IPS-NIHi7 (cell line): ENCODE results near the gene PHF13.
"Not testable (repeated sequence)": the region's sequence is repeated elsewhere in the genome, so short reads cannot be mapped to it uniquely, and the experiment has no call there.

ENCODE experiments used
- DNase-seq: peaks from one replicate; pipeline ENCODE4 v3.0.0; 2012; ENCODE audit warnings: mixed read lengths; ENCODE audit errors: extremely low spot score

Gene PHF13

DNA sequence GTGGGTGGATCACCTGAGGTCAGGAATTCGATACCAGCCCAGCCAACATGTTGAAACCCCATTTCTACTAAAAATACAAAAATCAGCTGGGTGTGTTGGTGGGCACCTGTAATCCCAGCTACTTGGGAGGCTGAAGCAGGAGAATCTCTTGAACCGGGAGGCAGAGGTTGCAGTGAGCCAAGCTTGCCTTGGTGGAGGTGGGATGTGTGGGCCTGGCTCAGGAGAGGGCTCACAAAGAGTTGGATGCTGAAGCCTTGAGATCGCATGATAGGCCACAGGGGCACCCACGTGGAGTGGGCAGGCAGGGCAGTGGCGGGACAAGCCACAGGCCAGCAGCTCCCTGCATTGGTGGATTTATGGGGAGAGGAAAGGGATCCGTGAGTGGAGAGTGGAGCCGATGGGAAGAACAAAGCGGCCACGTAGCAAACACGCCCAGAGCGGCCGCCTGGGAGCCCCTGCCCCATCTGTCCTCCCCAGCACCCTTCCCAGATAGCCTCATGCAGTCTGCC lies 15.5 kb downstream of the PHF13 start:
- DNase-seq = no peak

DNA sequence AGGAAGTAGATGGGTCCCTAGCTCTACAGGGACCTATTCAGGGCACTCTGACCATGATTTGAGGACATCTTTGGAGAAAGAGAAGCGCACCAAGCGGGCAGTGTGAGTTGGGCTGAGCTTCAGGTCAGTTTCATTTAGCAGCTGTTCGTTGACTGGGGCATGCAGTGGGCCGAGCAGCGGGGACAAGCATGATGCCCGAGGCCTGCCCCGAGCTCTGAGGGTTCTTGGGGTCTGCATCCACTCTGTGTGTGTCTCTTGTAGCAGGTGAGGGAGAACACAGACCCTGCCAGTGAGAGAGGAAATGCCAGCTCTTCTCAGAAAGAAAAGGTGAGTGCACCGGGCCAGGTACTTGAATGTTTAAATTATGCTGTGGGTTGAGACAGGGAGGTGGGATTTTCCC lies 16.5 kb downstream of the PHF13 start:
- no peak for DNase-seq

DNA sequence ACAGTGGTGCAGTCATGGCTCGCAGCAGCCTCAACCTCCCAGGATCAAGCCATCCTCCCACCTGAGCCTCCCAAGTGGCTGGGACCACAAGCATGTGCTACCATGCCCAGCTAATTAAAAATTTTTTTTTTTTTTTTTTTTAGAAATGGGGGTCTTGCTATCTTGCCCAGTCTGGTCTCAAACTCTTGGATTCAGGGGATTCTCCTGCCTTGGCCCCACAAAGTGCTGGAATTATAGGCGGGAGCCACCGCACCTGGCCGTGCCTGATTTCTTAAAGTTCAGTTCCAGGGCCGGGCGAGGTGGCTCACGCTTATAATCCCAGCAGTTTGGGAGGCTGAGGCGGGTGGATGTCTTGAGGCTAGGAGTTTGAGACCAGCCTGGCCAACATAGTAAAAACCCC lies 17.5 kb downstream of the PHF13 start:
- DNase-seq = no peak

DNA sequence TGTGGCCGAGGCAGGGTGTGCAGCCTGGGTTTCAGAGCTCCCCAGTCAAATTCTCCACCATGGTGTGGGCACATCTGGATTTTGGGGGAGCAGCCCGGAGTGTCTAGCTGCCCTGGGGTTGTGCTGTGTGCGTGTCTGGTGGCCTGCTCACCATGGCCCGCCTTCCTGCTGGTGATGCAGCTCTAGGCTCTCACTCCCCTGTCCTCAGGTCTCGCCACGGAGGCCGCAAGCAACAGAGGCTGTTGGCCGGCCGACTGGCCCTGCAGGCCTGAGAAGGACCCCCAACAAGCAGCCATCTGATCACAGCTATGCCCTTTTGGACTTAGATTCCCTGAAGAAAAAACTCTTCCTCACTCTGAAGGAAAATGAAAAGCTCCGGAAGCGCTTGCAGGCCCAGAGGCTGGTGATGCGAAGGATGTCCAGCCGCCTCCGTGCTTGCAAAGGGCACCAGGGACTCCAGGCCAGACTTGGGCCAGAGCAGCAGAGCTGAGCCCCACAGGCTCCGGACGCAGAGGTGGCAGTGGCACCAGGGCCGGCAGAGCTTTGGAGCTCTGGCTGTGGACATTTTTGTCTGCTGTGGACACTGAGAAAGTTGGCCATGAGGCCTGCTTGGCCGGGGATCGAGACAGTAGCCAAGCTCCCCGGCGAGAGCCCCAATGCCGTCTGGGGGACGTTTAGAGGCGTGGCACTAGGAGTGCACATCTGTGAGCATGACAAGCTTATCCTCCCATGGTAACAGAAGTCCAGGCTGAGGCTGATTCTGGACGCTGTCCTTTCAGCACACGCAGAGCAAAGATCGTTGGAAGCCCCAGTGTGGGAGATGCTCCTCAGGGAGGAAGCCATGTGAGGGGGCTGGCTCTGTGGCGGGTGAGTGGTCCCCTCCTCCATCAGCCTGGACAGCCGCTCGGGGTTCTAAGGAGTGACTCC lies 19.3 kb downstream of the PHF13 start:
- DNase-seq = no peak

DNA sequence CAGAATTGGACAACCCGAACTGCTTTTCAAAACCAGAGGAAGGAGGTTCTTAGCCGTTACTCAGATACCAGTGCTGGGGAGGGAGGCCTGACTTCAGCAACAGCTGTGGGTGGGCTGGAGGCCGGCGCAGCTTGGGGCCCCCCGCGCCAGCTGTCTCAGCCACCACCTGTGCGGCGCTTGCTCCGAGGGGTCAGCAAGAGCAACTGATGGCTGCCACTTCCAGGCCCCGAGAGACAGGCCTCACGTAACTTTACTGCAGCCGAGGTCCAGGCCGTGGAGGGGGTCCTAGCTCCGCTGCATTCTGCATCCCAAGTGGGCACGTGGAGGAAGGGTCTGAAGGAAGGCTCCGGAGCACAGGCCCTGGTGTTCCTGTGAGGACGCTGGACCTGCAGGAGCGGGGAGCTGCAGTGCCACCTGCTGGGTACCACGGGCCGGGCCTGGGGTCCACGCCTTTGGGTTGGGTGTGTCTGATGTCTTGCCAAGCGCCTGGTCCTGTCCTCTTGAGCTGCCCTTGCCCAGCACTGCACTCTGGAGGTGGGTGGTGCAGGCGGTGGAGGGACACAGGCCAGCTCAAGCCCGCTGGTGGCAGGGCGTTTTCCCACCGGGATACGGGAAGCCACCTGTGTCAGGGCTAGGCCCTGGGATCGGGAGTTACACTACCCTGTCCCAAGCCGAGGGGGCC lies 21.0 kb downstream of the PHF13 start:
- DNase-seq = peak; percentile 77

DNA sequence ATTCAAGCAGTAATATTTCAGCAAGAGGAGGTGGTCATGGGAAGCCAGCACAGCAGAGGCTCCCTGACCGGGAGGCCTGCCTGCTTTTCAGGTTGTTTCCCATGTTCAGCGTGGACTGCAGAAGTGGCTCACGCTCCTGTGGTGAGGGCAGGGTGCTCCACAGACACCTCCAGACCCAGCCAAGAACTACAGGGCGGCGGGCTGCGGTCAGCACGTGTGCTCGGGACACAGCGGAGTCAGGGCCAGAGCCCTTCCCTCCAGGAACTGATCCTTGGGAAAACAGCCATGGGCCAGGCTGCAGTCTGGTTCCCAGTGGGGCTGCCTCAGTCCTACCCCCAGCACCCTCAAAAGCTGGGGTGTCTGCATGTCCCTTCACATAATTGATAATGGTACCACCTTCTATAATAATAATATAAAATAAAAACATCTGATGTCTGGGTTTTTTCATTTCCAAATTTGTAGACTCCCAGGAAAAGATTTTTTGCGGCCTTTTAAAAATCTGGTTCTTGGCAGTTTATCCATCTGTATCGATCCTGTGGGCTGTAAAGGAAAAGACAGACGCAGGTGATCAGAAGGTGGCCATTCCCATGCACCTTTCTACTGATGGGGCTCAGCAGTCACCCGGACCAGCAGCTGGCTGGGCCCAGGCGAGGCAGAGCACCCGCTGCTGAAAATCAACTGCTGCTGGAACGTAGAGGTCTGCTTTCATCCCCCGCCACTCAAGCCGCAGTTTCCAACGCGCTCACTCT lies 21.8 kb downstream of the PHF13 start:
- DNase-seq = no peak

DNA sequence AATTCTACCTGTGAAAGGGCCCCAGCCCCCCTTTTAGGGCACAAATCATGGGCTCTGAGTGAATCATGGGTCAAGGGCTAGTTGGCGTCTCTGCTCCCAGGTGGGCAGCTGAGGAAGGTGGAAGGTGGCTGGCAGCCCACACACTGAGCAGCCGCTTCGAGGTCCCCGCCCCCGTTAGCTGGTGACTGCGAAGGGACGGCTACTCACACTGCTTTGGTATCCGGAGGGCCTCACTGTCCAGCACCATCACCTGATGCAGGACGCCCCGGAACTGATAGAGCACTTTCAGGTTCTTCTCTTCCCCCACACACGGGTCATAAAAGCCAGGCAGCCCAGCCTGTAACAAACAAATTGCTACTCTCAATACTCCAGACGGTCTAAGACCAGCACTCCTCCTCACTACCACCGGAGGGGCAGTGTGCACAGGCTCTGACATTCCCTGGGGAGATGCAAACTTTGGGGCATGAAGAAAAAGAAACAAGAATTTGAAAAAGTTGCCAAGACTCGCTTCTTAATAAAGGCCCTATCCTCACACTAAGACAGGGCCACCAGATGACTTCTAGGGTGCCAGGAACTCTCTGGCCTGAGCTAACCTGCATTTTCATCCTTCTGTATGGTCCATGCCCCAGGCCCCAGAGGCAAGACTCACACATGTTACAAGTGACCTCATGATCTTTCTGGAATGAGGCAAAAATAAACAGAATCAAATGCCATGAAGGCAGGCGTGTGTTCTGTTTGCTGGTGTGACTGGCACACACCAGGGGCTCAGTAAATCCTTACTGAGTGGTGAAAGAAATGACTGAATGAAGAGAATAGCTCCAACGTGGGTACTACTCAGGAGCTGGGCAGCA lies 22.6 kb downstream of the PHF13 start:
- DNase-seq = no peak

DNA sequence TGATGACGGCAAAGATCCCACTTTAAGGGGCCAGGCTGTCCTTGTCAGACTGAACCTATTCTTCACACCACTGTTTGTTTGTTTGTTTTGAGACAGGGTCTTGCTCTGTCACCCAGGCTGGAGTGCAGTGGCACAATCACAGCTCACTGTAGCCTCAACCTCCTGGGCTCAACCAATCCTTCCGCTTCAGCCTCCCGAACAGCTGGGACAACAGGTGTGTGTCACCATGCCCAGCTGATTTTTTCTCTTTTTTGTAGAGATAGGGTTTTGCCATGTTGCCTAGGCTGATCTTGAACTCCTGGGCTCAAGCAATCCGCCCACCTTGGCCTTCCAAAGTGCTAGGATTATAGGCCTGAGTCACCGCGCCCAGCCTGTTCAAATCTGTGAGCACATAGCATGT lies 23.2 kb downstream of the PHF13 start:
- DNase-seq = not testable (repeated sequence)

DNA sequence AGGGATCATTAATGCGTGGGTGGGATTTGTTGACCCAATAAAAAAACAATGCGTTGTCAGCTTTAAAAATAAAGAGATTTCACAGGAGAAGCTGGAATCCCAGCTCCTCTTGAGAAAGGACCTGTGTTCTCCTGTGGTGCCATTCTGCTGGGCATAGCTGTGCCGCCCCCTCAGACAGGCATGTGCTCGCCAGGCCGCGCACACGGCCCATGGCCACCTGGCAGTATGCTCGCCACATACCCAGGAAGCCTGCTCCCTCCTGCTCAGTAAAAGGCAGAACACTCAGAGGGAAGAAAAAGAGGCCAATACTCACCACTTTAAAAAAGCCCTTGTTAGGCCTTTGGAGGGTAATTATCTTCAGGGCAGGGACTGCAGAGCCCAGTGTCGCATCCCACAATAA lies 24.2 kb downstream of the PHF13 start:
- DNase-seq = no peak

DNA sequence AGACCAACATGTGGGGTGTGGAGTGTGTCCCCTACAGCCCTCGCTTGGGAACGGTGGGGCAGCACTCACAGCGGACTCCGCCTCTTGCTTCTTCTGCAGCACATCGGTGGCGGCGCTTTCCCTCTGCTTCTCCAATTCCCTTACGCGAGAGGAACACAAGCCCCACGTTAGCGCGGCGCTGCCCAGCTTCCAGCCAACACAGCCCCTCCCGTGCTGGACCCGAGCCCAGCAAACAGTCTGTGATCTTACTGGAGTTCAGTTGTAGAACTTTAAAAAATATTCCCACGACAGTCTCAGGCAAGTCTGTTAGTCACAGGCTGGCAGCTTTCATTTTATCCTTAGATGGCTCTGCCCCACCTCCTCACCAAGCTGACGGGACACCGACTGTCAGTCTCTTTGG lies 24.7 kb downstream of the PHF13 start:
- no peak for DNase-seq

DNA sequence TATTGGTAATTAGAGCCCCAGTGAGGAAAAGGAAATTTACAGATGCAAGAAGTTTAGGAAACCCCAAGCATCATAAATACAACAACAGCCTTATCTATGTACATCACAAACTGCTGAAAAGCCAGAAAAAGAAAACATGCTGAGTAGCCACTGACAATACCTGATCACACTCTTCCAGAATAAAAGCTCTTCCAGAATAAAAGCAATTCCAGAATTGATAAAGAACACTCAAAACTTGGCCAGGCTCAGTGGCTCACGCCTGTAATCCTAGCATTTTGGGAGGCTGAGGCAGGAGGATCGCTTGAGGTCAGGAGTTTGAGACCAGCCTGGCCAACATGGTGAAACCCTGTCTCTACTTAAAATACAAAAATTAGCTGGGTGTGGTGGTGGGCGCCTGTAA lies 27.3 kb downstream of the PHF13 start:
- not testable (repeated sequence) for DNase-seq

DNA sequence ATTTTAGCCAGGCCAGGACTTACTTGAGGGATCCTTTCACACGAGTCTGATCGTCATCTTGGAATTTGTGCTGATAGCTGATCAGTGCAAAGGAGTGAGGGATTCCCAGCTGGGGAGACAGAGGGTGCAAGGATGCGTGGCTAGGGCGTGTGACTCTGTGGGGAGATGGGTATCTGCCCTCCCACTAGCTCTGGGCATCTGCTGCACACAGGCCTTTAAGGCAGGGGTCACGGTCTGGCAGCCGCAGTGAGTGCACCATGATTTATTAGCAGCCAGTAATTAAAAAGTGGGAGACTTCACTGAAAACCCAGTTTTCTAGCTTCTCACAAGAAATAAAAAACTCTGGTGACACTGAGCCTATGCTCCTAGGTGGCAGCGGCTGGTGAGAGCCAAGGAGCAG lies 31.5 kb downstream of the PHF13 start:
- no peak for DNase-seq

DNA sequence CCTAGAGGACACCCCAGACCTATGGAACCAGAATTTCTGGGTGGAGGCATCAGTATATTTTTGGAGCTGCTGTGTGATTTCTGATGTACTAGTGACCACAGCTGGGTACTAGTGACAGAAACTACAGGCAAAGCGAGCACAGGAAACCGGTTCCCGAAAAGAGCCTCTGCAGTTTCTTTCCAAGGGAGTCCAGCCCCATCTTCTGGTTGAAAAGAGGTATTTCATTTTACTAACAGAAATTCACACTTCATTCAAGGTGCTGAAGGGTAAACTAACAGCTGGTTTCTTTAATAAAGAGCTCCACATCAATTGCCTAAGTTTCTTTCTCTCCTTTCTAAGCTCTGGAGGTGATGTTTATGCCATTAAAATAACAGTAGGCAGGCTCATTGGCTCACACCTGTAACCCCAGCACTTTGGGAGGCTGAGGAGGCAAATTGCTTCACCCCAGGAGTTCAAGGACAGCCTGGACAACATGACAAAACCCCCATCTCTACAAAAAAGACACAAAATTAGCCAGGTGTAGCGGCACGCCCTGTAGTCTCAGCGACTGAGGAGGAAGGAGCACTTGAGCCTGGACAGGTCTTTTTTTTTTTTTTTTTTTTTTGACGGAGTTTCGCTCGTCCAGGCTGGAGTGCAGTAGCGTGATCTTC lies 33.1 kb downstream of the PHF13 start:
- DNase-seq = peak; percentile 75

DNA sequence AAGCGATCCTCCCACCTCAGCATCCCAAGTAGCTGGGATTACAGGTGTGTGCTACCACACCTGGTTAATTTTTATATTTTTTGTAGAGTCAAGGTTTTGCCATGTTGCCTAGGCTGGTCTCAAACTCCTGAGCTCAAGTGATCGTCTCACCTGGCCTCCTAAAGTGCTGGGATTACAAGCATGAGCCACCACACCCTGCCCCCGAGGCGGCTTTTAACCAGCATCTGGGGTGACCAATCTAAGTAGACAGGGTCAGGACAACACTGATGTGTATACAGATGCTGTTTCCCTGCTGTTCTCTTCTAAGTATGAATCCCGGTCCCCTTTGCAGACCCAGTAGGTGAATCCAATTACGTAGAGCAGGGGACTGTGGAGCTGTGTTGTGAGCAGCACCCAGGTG lies 35.0 kb downstream of the PHF13 start:
- no peak for DNase-seq

DNA sequence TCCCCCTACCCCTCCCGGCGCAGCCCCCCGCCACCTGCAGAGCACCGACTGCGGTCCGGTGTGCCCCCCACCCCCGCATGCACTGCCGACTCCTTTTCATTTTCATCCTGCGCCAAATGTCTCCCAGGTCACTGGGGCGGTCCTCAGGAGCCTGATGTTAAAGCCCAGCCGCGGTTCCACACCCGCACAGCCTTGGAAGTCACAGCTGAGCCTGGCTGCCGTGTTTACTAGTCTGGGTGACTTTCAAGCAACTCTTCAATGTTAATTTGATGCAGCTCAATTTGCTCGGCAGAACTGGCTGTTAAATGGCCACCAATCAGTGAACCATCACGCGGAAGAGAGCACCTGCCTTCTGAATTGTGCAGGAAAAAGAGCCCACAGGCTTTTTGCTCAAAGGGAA lies 38.4 kb downstream of the PHF13 start:
- no peak for DNase-seq

DNA sequence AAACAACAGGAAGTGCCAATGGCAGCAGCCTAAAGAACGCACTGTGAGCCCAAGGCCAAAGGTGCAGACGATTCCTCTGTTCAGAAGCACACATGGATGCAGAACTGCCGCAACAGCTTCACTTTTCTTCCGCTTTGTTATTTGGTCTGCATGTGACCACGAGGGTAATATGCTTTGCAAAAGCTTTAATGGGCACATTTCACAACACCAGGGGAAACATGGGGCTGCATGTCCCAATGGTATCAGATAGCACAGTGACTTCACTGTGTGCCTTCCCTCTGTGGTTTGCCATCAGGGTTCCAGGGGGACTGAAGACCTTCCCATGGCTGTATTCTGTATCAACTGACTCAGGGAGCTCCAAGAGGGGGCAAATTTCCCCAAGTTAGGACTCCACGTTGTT lies 39.5 kb downstream of the PHF13 start:
- DNase-seq = no peak

DNA sequence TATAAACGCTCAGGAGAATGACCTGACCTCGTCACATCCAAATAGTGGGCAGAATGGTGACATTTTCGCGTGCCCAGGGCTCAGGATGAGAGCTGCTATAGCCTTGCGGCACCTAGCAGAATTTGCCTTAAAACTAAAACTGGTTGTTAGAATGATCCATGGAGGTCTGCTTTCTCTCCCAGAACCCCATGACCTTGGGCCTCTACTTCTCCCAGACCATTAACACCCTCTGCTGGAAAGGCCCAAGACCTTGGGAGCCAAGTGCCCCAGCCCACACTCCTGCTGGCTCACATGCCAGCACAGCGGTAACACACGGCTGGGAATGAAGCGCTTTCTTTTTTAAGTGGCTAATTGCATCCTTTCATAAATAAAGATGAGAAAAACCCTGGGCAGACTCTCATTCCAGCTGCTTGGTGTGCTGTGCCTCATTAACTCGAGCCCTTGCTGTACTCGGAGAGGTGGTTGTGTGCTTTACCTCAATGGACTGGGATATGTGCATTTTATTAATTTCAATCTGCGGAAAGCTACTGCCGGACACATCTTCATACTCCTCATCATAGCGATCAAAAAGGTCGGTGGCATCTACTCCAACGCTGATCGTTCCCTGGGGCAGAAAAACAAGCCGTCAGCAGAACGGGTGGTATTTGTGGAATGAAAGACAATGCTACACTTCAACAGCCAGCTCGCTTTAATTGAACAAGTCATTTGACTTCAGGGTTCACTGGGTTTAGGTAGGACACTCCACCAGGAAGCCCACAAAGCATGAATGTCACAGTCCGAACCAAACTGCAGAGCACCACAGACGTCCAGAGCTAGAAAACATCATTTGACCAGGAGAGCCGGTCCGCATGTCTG lies 40.1 kb downstream of the PHF13 start:
- no peak for DNase-seq

DNA sequence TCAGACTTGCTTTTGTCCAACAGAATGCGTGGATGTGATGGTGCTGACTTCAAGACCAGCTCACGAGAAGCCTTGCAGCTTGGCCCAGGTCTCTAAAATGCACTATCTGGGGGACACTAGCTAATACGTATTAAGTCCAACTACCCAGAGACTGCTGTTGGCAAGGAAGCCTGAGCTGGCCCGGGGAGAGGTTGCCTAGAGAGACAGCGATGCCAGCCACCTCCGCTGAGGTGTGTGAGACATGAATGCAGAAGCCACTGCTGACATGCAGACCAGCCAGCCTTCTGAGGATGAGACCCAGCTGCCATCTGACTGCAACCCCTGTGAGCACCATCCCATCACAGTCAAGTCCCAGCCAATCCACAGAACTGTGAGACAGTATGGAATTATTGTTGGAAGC lies 43.6 kb downstream of the PHF13 start:
- no peak for DNase-seq

DNA sequence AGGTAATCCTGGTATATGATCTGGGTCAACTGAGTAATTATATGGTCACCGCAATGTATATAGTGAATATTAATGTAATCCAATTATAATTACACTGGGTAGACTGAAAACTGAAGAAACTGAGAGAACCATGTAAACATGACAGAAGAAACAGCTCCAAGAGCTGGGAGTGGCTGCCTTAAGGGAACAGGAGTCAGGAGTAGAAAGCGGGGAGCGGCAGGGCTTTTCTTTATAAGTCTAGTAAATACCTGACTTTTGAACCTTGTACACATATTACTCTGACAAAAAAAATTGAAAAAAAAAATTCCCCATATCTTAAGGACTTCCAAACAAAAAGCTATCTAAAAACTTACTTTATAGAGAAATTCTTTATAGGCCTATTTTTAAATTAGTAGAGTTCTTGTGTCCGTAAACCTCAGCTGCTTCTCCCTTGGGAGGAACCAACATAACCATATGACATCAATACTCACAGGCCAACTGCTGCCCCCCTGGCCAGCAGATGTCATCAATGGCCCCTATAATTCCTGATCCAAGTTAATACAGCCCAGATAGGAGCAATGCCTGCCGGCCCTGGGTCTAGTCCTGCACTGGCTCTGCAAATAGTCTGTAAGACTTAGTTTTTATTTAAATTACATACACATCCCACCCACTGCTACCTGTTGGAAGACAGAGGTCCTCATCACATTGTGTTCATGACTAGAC lies 45.0 kb downstream of the PHF13 start:
- DNase-seq = no peak
